GM21447 (cell line): ENCODE measurements around the gene KREMEN1.

Experiments
- ATAC-seq: cut with Tn5 transposase; IDR thresholded peaks from one replicate; pipeline ENCODE4 v1.9.1; 2021; ENCODE audit not compliant: unreplicated experiment

Gene KREMEN1

GRCh38 chr22:29148036-29148435 lies 75.2 kb downstream of the KREMEN1 start:
- ATAC-seq = no peak

- ATAC-seq = no peak
Observed at GRCh38 chr22:29148826-29149225, 76.0 kb downstream of the KREMEN1 start.

- no peak for ATAC-seq
Observed at GRCh38 chr22:29149841-29150555, 77.2 kb downstream of the KREMEN1 start.

GRCh38 chr22:29150701-29151100 lies 77.9 kb downstream of the KREMEN1 start:
- ATAC-seq = no peak

- ATAC-seq = no peak
Observed at GRCh38 chr22:29151316-29151715, 78.5 kb downstream of the KREMEN1 start.

GRCh38 chr22:29152045-29152953 lies 79.5 kb downstream of the KREMEN1 start:
- ATAC-seq = no peak

GRCh38 chr22:29152954-29153719 lies 80.3 kb downstream of the KREMEN1 start:
- ATAC-seq = no peak

GRCh38 chr22:29154364-29155048 lies 81.7 kb downstream of the KREMEN1 start:
- no peak for ATAC-seq

GRCh38 chr22:29155966-29156365 lies 83.1 kb downstream of the KREMEN1 start:
- no peak for ATAC-seq

GRCh38 chr22:29156507-29156906 lies 83.7 kb downstream of the KREMEN1 start:
- no peak for ATAC-seq

GRCh38 chr22:29157759-29158535 lies 85.1 kb downstream of the KREMEN1 start:
- ATAC-seq = no peak

- ATAC-seq = no peak
Observed at GRCh38 chr22:29158546-29158945, 85.7 kb downstream of the KREMEN1 start.

- ATAC-seq = no peak
Observed at GRCh38 chr22:29163808-29164207, 91.0 kb downstream of the KREMEN1 start.

GRCh38 chr22:29165321-29166060 lies 92.7 kb downstream of the KREMEN1 start:
- ATAC-seq = no peak

- no peak for ATAC-seq
Observed at GRCh38 chr22:29166180-29166579, 93.3 kb downstream of the KREMEN1 start.

GRCh38 chr22:29167032-29167911 lies 94.4 kb downstream of the KREMEN1 start:
- peak; percentile 75 for ATAC-seq

- no peak for ATAC-seq
Observed at GRCh38 chr22:29171721-29172120, 98.9 kb downstream of the KREMEN1 start.

GRCh38 chr22:29172216-29172615 lies 99.4 kb downstream of the KREMEN1 start:
- no peak for ATAC-seq
